Psoas muscle (tissue), 8 donors: ENCODE measurements around the gene PAX5. TPM values are rescaled to one million over a fixed set of nuclear protein-coding genes. Genes with fewer than 3 reads are reported as not detected.

Source experiments
- ATAC-seq, 4 donors: fragments of 200-7000 bp; cut with Tn5 transposase; one replicate each; pipeline ENCODE4 v1.9.1; 2020; ENCODE audit warnings: moderate library complexity in 3 of 4, mild to moderate bottlenecking in 2 of 4
- DNase-seq, 2 donors: peaks; one replicate each; pipeline ENCODE4 v3.0.0-alpha.2; 2020
- H3K27ac ChIP-seq: fragments of 200-600 bp; one replicate; pipeline ENCODE4 v1.8.0; 2022
- H3K27me3 ChIP-seq, 3 donors: fragments of 200-600 bp in 1 of 3; one replicate each; pipeline versions ENCODE4 v1.6.1 to v1.8.0; 2013 to 2022; ENCODE audit warnings: low read length in 2 of 3, mild to moderate bottlenecking in 2 of 3, moderate library complexity in 1 of 3; ENCODE audit not compliant: insufficient read depth in 3 of 3
- H3K36me3 ChIP-seq, 2 donors: fragments of 200-600 bp in 1 of 2; one replicate each; pipeline versions ENCODE4 v1.6.1 to v1.8.0; 2013 to 2022; ENCODE audit warnings: low read depth in 1 of 2, mild to moderate bottlenecking in 1 of 2, moderate library complexity in 1 of 2; ENCODE audit not compliant: insufficient read depth in 1 of 2
- H3K4me1 ChIP-seq: fragments of 200-600 bp; one replicate; pipeline ENCODE4 v1.8.0; 2022
- H3K4me3 ChIP-seq: fragments of 200-600 bp; one replicate; pipeline ENCODE4 v1.8.0; 2022; ENCODE audit warnings: mild to moderate bottlenecking
- H3K9me3 ChIP-seq: fragments of 200-600 bp; one replicate; pipeline ENCODE4 v1.8.0; 2022
- WGBS, 3 donors: extraction: QIAGEN DNeasy Blood & Tissue Kit; methylation state at CpG; one replicate each; pipeline versions ENCODE4 v1.1.6 to v1.1.7; 2013; 5-methylcytosine and 5-hydroxymethylcytosine counted together
- intact Hi-C, 2 donors: fragments of 100-400 bp; cut with DNase I; formaldehyde crosslinking; loops; one replicate each; pipeline versions ENCODE4 v1.11.0 to v1.14.2; 2022
- polyA plus RNA-seq, 3 donors: library from polyadenylated mRNA; stranded (reverse); fragments of 200-250 nt; gene quantifications; one replicate each; pipeline ENCODE4 v1.2.3, GENCODE V29; 2013
- total RNA-seq, 4 donors: library from RNA; stranded (reverse); fragmentation: NEBNext Ultra II Directional in 2 of 4; extraction: Animal tissue kit (Norgen Biotek cat#: 25700) in 2 of 4; gene quantifications; one replicate each; pipeline versions ENCODE4 v1.2.1 to v1.2.4, GENCODE V29; 2021 to 2023
- TF ChIP-seq, protein P1 (sequence below): fragments of 200-600 bp; IDR thresholded peaks from one replicate; pipeline ENCODE4 v1.8.0; 2022; ENCODE audit warnings: antibody characterized with exemption
- donor health status: healthy with polysubstance abuse.
- donor health status: DM: no; HTN: no; CAD: no; lungs with moderate emphysema.
- donor health status: Bipolar disorder and iron deficiency.
- donor health status: healthy.
- donor health status: DM: yes; HTN: yes; CAD: no.
- donor health status: DM: no; HTN: no; CAD: no.
- donor health status: DM: no; HTN: no; CAD: no.
- donor health status: DM: yes; HTN: yes; CAD: no.

The PAX5 gene
- total and polyA plus RNA-seq, 7 donors = under 0.01 to 0.50 (median 0.06) TPM; not detected in 3

- H3K27ac ChIP-seq = no peak overlapping the region
- WGBS, 3 donors = 79 to 86% (median 81%) methylated on average over 7 of the region's 7 CpGs
- TF ChIP-seq, protein P1, sequence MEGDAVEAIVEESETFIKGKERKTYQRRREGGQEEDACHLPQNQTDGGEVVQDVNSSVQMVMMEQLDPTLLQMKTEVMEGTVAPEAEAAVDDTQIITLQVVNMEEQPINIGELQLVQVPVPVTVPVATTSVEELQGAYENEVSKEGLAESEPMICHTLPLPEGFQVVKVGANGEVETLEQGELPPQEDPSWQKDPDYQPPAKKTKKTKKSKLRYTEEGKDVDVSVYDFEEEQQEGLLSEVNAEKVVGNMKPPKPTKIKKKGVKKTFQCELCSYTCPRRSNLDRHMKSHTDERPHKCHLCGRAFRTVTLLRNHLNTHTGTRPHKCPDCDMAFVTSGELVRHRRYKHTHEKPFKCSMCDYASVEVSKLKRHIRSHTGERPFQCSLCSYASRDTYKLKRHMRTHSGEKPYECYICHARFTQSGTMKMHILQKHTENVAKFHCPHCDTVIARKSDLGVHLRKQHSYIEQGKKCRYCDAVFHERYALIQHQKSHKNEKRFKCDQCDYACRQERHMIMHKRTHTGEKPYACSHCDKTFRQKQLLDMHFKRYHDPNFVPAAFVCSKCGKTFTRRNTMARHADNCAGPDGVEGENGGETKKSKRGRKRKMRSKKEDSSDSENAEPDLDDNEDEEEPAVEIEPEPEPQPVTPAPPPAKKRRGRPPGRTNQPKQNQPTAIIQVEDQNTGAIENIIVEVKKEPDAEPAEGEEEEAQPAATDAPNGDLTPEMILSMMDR = no peak
- ATAC-seq (no peak), DNase-seq (no peak)
- no peaks in the 10 kb centered on the region for H3K4me1 ChIP-seq
- H3K9me3 ChIP-seq = no peaks in the 10 kb centered on the region
- intact Hi-C loops = no loop called here
- no peaks in the 10 kb centered on the region for H3K36me3 ChIP-seq
- no peak overlapping the region for H3K4me3 ChIP-seq
- H3K27me3 ChIP-seq = peaks cover 0 to 4% (median 0%) of the 10 kb centered on the region in 3 donors
Observed at GRCh38 chr9:36901528-36901927, 132.5 kb downstream of the PAX5 start.

DNA sequence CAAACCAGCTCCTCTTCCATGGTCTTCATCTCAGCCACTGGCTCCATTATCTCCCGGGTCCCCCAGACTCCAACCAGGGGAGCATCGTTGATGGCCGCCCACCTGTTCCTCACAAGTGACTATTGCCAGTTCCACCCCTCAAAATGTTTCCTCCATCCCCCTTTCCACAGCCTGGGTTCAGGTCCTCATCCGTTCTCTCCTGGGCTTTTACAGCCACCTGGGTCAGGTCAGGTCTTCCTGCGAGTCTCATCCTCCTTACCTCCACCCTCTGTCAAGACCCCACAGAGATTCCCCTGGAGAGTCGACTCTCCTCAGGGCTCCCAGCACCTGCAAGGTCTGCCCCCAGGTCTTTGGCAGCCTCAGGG lies 133.2 kb downstream of the PAX5 start:
- intact Hi-C loops = no loop called here
- 79 to 82% (median 80%) methylated on average over 6 of the region's 6 CpGs for WGBS, 3 donors
- Histone ChIP-seq H3K27ac (no peak overlapping the region), H3K4me1 (no peaks in the 10 kb centered on the region), H3K9me3 (no peaks in the 10 kb centered on the region), H3K36me3 (no peaks in the 10 kb centered on the region), H3K4me3 (no peak overlapping the region), H3K27me3 (peaks cover 0 to 4% (median 0%) of the 10 kb centered on the region in 3 donors)
- TF ChIP-seq, protein P1 = no peak
- ATAC-seq (no peak), DNase-seq (no peak)

GRCh38 chr9:36900136-36900855 lies 133.8 kb downstream of the PAX5 start:
- Histone ChIP-seq H3K27me3 (peaks cover 0 to 4% (median 0%) of the 10 kb centered on the region in 3 donors), H3K4me3 (no peak overlapping the region), H3K36me3 (no peaks in the 10 kb centered on the region), H3K4me1 (no peaks in the 10 kb centered on the region), H3K9me3 (no peaks in the 10 kb centered on the region), H3K27ac (no peak overlapping the region)
- DNase-seq (no peak), ATAC-seq (no peak)
- intact Hi-C loops = no loop called here
- 43 to 68% (median 52%) methylated on average over 18 of the region's 18 CpGs for WGBS, 3 donors
- TF ChIP-seq, protein P1 = no peak

DNA sequence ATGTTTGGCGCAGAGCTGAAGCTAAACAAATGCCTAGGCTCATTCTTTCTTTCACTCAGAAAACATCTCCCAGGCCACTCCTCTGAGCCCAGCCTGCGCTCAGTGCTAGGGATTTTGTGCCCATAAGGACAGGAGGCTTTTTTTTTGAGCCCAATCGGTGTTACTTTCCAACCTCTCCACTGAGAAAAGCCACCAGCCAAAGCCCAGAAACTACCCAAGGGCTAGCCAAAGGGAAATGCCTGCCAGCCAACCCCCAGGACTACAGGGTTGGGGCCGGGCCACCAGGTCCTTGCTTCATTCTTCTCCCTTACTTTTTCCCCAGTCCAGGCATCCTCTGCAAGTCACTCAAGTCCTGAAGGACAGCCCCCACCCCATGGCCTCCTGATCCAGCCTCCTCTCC lies 134.7 kb downstream of the PAX5 start:
- DNase-seq = no peak
- no peaks in the 10 kb centered on the region for H3K4me1 ChIP-seq
- no peak overlapping the region for H3K27ac ChIP-seq
- no peak for ATAC-seq
- H3K27me3 ChIP-seq = peaks cover 0 to 4% (median 0%) of the 10 kb centered on the region in 3 donors
- no peaks in the 10 kb centered on the region for H3K9me3 ChIP-seq
- 62 to 83% (median 76%) methylated on average over 4 of the region's 4 CpGs for WGBS, 3 donors
- no peaks in the 10 kb centered on the region for H3K36me3 ChIP-seq
- intact Hi-C loops = no loop called here
- TF ChIP-seq, protein P1 = no peak
- no peak overlapping the region for H3K4me3 ChIP-seq
